ENCODE data around the gene AMZ1. TPM values are rescaled to one million over a fixed set of nuclear protein-coding genes. Genes with fewer than 3 reads are reported as not detected.
"Not testable (repeated sequence)": the region's sequence is repeated elsewhere in the genome, so short reads cannot be mapped to it uniquely, and the experiment has no call there.

Gene AMZ1
- total RNA-seq, 1 donor from 2014 or later: 0.11 TPM

DNA sequence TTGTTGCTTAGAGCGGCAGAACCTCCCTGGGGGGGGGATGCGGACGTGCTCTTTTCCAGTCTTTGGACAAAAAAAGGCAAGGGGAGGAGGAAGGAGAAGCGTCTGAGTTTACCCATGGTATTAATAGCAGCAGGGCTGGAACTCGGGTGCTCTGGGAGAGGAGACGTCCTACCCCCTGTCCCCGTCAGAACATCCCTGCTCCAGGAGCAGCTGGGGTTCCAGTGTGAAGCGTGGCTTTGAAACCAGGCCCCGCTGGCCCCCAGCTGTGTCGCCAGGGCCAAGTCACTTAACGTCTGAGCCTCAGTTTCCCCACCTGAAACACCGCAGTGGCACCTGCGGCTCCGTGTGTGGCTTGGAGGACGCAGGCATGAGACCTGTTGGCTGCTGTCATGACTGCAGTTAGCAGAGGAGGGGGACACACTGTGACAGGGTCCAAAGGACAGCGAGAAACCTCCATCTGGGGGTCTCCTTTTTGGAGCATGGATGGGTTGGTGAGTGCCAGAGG is 1.4 kb downstream of the AMZ1 start:
- DNase-seq (ENCODE audit: low read depth): no peak

- DNase-seq (ENCODE audit: low read depth): peak; percentile 68
Measured at GRCh38 chr7:2689951-2690705, 2.1 kb downstream of the AMZ1 start.

GRCh38 chr7:2691011-2691707 is 3.2 kb downstream of the AMZ1 start:
- DNase-seq (ENCODE audit: low read depth): no peak

GRCh38 chr7:2691932-2692439 is 4.0 kb downstream of the AMZ1 start:
- not testable (repeated sequence) for DNase-seq (ENCODE audit: low read depth)

DNA sequence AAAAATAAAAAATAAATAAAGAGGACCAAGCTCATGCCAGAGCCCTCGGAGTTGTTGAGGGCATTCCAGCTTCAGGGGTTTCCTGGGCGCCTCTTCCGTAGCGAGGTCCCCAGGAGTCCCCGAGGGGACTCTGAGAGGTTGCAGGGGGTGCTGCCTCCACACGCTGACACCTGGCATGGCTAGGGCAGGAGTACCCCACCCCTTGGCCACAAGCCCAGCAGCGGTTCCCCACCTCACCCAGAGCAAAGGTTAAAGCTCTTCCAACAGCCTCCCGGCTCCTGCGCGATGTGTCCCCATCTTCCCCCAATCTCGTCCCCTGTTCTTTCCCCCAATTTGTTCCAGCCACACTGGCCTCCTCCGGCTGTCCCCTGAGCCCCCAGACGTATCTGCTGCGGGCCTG is 4.5 kb downstream of the AMZ1 start:
- no peak for DNase-seq (ENCODE audit: low read depth)

GRCh38 chr7:2693420-2694121 is 5.6 kb downstream of the AMZ1 start:
- not testable (repeated sequence) for DNase-seq (ENCODE audit: low read depth)

DNA sequence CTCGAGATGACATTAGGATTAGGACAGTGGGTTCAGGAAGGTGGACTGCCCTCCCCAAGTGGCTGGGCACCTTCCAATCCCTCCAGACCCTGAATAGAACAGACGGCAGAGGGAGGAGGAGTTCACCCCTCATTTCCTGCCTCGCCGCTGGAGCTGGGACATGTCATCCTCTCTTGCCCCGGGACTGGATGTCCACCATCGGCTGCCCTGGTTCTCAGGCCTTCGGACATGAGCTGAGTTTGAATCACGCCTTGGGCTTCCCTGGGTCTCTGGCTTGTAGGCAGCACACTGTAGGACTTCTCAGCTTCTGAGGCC is 6.1 kb downstream of the AMZ1 start:
- DNase-seq (ENCODE audit: low read depth): not testable (repeated sequence)

DNA sequence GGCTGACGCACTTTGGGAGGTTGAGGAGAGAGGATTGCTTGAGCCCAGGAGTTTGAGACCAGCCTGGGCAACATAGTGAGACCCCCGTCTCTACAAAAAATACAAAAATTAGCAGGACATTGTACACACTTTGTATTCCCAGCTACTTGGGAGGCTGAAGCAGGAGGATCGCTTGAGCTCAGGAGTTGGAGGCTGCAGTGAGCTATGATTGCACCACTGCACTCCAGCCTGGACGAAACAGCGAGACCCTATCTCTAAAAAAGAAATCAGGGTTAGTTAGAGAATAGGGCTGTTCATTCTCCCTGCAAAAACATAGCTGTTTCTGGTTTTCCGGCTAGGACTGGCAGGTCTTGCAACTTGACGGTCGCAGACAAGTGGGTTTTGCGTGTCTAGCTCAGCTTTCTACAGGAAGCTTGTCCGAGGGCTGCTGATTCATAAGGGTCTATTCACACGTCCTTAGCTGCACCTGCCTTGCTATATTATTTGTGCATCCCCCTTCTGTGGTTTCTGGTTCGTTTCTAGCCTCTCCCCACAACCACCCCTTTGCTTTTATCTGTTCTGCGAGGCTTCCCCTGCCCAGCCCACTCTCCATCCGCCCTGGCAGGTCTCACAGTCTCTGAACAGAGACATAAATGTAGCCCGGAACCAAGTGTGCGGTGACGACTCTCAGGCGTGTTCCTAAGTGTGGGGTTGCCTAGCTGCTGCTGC is 10.7 kb downstream of the AMZ1 start:
- DNase-seq (ENCODE audit: low read depth): no peak

GRCh38 chr7:2699289-2699620 is 11.3 kb downstream of the AMZ1 start:
- no peak for DNase-seq (ENCODE audit: low read depth)

- DNase-seq (ENCODE audit: low read depth): no peak
Measured at GRCh38 chr7:2700141-2700850, 12.3 kb downstream of the AMZ1 start.

DNA sequence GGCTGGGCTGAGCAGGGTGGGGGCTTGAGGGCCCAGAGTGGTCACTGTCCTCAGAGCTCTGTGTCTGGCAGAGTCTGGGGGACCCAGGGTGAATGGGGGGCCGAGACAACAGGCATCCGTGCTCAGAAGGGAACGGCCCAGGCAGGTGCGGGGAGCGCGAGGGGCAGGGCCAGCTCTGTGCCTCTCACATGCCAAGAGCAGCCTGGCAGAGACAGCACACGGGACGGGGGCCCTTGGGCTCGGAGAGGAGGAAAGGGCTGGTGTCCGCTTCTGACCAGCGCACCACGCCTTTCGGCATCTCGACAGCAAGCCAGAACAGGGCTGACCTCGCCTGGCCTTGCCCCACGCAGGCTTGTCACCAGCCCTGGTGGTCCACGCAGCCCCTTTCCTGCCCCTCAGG is 13.4 kb downstream of the AMZ1 start:
- DNase-seq (ENCODE audit: low read depth): no peak

DNA sequence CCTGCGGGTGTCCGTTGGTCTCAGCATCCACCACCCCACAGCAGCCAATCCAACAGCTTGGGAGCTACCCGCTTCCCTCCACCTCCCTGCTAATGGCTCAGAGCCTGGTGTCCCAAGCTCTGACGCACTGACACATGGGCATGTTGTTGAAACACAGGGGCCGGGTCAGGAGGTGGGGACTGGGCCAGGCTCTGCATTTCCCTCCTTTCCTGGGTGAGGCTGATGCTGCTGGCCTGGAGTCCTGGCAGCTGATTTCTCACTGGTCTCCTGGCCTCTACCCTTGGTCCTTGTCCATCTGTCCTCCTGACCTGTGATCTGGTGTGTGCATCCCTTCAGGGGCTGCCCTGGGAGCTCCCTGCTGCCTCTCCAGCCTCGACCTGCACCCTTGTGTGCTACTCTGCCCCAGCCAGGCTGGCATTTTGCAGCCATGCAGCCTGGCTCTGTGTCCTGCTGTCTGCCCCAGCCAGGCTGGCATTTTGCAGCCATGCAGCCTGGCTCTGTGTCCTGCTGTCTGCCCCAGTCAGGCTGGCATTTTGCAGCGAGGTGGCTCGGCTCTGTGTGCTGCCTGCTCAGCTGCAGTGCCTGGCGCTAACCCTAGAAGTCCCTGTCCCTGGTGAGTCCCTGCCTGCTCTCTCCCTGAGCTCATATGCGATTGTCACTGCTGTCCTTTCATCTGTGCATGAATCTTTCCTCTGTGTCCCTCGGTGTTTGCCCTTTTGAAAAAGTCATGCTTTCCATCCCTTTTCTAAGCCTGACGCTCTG is 14.0 kb downstream of the AMZ1 start:
- DNase-seq (ENCODE audit: low read depth): peak; percentile 43

DNA sequence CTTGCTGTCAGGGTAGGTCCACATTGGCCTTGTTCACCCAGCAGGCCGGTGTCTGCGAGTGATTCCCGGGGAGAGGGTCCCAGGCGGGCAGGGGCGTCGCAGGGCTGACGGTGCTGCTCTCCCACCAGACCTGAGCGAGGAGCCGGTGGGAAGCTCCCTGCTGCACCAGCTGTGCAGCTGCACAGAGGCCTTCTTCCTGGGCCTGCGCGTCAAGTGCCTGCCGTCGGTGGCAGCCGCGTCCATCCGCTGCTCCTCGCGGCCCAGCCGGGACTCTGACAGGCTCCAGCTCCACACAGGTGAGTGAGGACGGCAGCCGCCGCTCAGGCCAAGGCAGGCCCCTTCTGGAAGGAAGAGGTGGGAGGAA is 14.6 kb downstream of the AMZ1 start:
- DNase-seq (ENCODE audit: low read depth): no peak

GRCh38 chr7:2705371-2706096 is 17.5 kb downstream of the AMZ1 start:
- peak; percentile 22 for DNase-seq (ENCODE audit: low read depth)

GRCh38 chr7:2706685-2707126 is 18.7 kb downstream of the AMZ1 start:
- no peak for DNase-seq (ENCODE audit: low read depth)

DNA sequence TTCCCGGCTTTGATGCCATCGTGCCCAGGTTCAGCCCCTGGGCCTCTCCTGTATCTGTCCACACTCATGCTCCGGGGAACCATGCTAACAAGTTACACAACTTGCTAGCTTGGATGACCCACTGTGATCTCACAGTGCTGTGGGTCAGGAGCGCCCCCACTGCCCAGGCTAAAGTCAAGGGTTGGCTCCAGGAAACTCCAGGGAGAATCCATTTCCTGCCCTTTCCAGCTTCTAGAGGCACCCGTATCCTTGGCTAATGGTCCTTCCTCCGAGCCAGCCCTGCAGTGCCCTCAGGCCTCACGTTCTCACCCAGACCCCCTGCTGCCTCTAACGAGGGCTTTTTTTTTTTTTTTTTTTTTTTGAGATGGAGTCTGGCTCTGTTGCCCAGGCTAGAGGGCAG is 19.5 kb downstream of the AMZ1 start:
- DNase-seq (ENCODE audit: low read depth): no peak

- DNase-seq (ENCODE audit: low read depth): no peak
Measured at GRCh38 chr7:2708041-2708440, 20.0 kb downstream of the AMZ1 start.

DNA sequence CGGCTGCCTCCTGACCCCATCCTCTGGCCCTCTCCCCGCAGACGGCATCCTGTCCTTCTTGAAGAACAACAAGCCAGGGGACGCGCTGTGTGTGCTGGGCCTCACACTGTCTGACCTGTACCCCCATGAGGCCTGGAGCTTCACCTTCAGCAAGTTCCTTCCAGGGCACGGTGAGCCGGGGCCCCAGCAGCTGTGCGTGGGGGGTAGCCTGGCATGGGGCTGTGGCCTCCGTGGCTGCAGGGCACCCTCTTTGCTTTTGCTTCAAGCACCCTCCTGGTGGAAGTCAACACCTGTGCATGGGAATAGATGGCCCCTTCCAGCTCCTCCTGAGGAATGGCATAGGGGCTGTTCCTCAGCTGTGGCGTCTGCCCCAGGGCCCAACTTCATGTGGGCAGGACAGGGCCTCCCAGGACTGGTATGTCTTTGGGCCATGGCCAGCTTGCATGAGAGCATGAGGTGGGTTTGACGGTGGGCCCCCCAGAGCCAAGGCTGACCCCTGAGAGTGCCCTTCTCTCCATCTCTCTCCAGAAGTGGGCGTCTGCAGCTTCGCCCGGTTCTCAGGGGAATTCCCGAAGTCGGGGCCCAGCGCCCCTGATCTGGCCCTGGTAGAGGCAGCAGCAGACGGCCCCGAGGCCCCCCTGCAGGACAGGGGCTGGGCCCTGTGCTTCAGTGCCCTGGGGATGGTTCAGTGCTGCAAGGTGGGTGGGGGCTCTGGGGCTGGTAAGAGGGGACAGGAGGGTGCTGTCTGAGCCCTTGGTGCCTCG is 20.7 kb downstream of the AMZ1 start:
- no peak for DNase-seq (ENCODE audit: low read depth)
